AG04449 (cell line): ENCODE results near the gene AFF3.

Source experiments
- CTCF ChIA-PET: fragments of 350-600 bp; formaldehyde crosslinking; extraction: SDS; loops from one replicate; lab custom pipeline; 2021; ENCODE audit warnings: antibody characterized with exemption; lab: Yijun Ruan, JAX
- POLR2A ChIA-PET: fragments of 400-600, 350-600 bp; formaldehyde crosslinking; extraction: SDS; loops from one replicate; lab custom pipeline; 2020; ENCODE audit warnings: antibody characterized with exemption, inconsistent platforms; lab: Yijun Ruan, JAX
- DNase-seq: peaks from one replicate; pipeline ENCODE4 v3.0.0-alpha.2; 2010; ENCODE audit warnings: low read depth, low spot score
- H3K4me3 ChIP-seq: 2 replicates; pipeline ENCODE4 v1.5.1; 2011; ENCODE audit warnings: low read depth, mild to moderate bottlenecking, control low read depth, low read length
- TF ChIP-seq, protein P1 (sequence below): IDR thresholded peaks from one replicate; pipeline ENCODE4 v1.5.1; 2011; ENCODE audit warnings: mild to moderate bottlenecking, moderate library complexity, low read length, control low read depth, inconsistent platforms; ENCODE audit not compliant: insufficient read depth; ENCODE audit errors: missing control alignments

The AFF3 gene

GRCh38 chr2:99921903-99922302, 220.5 kb downstream of the AFF3 start:
- ChIA-PET POLR2A (no interaction called here), CTCF (no interaction called here)
- DNase-seq, result no peak
- TF ChIP-seq, protein P1, sequence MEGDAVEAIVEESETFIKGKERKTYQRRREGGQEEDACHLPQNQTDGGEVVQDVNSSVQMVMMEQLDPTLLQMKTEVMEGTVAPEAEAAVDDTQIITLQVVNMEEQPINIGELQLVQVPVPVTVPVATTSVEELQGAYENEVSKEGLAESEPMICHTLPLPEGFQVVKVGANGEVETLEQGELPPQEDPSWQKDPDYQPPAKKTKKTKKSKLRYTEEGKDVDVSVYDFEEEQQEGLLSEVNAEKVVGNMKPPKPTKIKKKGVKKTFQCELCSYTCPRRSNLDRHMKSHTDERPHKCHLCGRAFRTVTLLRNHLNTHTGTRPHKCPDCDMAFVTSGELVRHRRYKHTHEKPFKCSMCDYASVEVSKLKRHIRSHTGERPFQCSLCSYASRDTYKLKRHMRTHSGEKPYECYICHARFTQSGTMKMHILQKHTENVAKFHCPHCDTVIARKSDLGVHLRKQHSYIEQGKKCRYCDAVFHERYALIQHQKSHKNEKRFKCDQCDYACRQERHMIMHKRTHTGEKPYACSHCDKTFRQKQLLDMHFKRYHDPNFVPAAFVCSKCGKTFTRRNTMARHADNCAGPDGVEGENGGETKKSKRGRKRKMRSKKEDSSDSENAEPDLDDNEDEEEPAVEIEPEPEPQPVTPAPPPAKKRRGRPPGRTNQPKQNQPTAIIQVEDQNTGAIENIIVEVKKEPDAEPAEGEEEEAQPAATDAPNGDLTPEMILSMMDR, result no peak
- no peak overlapping the region for H3K4me3 ChIP-seq

DNA sequence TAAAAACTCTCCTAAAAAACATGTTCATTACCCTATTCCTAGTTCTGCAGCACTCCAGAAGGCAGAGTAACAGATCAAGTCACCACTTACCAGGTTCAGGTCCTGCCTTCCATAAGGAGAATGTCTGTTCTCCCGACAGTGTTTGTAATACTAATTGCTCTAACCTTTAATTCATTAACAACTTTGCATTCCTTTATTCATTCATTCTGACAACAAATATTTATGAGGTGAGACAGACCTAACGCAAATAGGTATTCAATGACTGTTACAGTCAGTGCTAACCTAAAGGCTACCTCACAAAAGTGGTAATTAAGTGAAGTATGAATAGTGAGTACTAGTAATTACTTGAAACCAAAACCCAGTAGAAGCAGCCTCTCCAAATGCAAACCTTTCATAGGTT, 224.0 kb downstream of the AFF3 start:
- no peak overlapping the region for H3K4me3 ChIP-seq
- TF ChIP-seq, protein P1, result no peak
- ChIA-PET CTCF (no interaction called here), POLR2A (no interaction called here)
- DNase-seq, result no peak

DNA sequence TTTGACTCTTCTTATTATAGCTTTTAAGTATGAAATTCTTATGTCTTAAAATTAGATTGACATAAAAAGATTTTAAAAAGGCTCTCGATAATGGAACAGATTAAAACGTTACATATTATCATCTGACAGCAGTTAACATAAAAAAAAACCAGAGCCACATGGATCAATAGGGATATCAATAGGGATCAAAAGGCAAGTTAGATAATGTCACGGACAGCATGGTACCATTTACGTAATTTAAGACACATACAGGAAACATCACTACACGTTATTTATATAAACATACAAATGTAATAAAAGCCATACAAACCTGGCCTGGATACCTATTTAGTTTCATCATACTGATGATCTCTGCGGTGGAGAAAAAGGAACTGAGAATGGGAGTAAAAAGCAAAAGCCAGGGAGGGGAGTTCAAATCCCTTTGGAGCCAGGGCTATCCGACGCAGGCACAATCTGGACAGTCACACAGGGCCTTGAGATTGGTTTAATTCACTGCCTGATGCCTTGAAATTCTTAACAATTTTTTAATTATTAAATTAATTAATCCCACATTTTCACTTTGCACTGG, 227.2 kb downstream of the AFF3 start:
- DNase-seq, result no peak
- TF ChIP-seq, protein P1, result no peak
- H3K4me3 ChIP-seq, result no peak overlapping the region
- POLR2A ChIA-PET, result no interaction called here
- CTCF ChIA-PET, result no interaction called here

DNA sequence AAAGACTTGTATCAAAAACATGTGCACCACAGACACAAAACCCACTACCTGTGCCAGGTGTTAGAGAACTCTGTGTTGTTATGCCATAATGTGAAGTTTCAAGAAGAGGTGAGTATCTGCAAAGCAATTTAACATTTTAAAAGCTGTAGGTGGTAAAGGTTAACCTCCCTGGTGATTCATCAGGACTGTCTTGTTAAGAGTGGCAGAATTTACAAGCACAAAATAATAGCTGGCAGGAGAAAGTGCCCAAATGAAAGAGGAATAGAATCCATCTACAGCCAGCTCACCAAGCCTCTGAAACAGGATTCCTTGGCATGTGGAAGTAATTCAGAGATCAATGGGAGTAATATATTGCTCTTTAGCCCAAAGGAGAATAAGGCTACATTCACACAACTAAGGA, 230.7 kb downstream of the AFF3 start:
- DNase-seq, result no peak
- CTCF ChIA-PET, result interaction anchor here (1.0 kb wide), 1 partner anchor 14 kb away, joined by 3 read pairs; no protein-coding TSS in a partner anchor
- POLR2A ChIA-PET, result no interaction called here

GRCh38 chr2:99910902-99911301, 231.5 kb downstream of the AFF3 start:
- no peak overlapping the region for H3K4me3 ChIP-seq
- POLR2A ChIA-PET, result no interaction called here
- DNase-seq, result no peak
- TF ChIP-seq, protein P1, result no peak
- CTCF ChIA-PET, result no interaction called here

More for the DNA sequence above, 230.7 kb downstream of the AFF3 start:
- no peak overlapping the region for H3K4me3 ChIP-seq
- TF ChIP-seq, protein P1, result no peak

DNA sequence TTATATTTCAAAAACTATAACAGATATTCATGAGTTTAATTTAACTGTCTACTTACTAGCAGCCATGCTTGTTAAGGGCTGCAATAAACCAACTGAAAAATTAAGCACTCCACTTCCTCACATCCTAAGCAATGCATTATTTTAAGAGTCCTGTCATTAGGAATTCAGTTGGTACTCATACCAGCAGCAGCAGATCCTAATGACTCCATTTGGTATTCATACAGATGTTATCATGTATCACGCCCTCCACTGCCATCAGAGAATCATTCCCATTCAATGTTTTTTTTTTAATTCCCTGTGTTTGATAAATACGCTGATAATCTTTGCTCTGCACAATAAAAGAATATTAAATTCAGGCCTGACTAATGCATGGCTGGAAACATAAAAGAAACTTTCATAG, 236.8 kb downstream of the AFF3 start:
- H3K4me3 ChIP-seq, result no peak overlapping the region
- TF ChIP-seq, protein P1, result no peak
- DNase-seq, result no peak
- CTCF ChIA-PET, result no interaction called here
- POLR2A ChIA-PET, result no interaction called here
